H1 (cell line): ENCODE data around the gene ETV5.

Source experiments
- CREB1 ChIP-seq: IDR thresholded peaks from 2 replicates; pipeline ENCODE4 v1.6.1; 2012; ENCODE audit warnings: inconsistent platforms
- CTCF ChIP-seq, 3 experiments: IDR thresholded peaks; 1 replicate in 2 of 3; 2 replicates in 1 of 3; pipeline versions ENCODE4 v1.5.1 to v1.6.1; 2011; ENCODE audit warnings: low read length in 3 of 3, mild to moderate bottlenecking in 3 of 3, inconsistent platforms in 2 of 3, low read depth in 1 of 3, moderate library complexity in 1 of 3; ENCODE audit not compliant: insufficient read depth in 1 of 3; ENCODE audit errors: control extremely low read depth in 1 of 3
- RFX5 ChIP-seq: IDR thresholded peaks from 2 replicates; pipeline ENCODE4 v1.6.1; 2011; ENCODE audit warnings: low read depth, low read length, improper control_type of control experiment, borderline replicate concordance

- TF ChIP-seq CREB1, result no peak
- TF ChIP-seq CTCF (IDR thresholded peaks at IDR 0.05; ENCODE audit: control extremely low read depth in 1 of 3, insufficient read depth in 1 of 3, low read depth in 1 of 3, low read length in 3 of 3), result no peak
- TF ChIP-seq RFX5, result no peak
Measured at GRCh38 chr3:186038360-186038759, 70.5 kb downstream of the ETV5 start.
